Measurements from ENCODE around the gene LRRC7. TPM values are rescaled to one million over a fixed set of nuclear protein-coding genes. Genes with fewer than 3 reads are reported as not detected.

The LRRC7 gene
- total and polyA plus RNA-seq, 2 experiments from 2014 or later, result 1.2 TPM; not detected in 1

GRCh38 chr1:69691179-69691578 lies 123.5 kb downstream of the LRRC7 start (continued):
- TF ChIP-seq ZNF462 (CRISPR knock-in tag; IDR thresholded peaks at IDR 0.05) (no peak), NANOG (IDR thresholded peaks at IDR 0.05; ENCODE audit: borderline replicate concordance) (no peak), CREB1 (CRISPR knock-in tag; IDR thresholded peaks at IDR 0.05; ENCODE audit: low read depth) (no peak), POLR2AphosphoS5 (IDR thresholded peaks at IDR 0.05; ENCODE audit: low read depth) (no peak), ZNF331 (CRISPR knock-in tag; IDR thresholded peaks at IDR 0.05; ENCODE audit: low read depth) (no peak), EZH2phosphoT487 (IDR thresholded peaks at IDR 0.05; ENCODE audit: unreplicated experiment) (no peak), EZH2 (IDR thresholded peaks at IDR 0.05; ENCODE audit: low read depth, unreplicated experiment) (no peak), ETS1 (IDR thresholded peaks at IDR 0.05) (no peak)
